Neural cell (in vitro differentiated cells): ENCODE data around the gene PGAM2. TPM values are rescaled to one million over a fixed set of nuclear protein-coding genes. Genes with fewer than 3 reads are reported as not detected.

Experiments
- H2AFZ ChIP-seq: fragments of 200-600, 300-800 bp; sonication (generic), shearing (Covaris generic); 2 replicates; pipeline ENCODE4 v1.6.0; 2014; ENCODE audit warnings: low read depth, mild to moderate bottlenecking, antibody characterized with exemption, low read length, moderate library complexity
- H3F3A ChIP-seq: fragments of 200-600 bp; shearing (Covaris generic); 2 replicates; pipeline ENCODE4 v1.6.1; 2016; ENCODE audit warnings: mild to moderate bottlenecking, moderate library complexity, mixed read lengths, antibody characterized with exemption, low read length; ENCODE audit not compliant: insufficient read depth, poor library complexity, severe bottlenecking
- H3K27ac ChIP-seq: fragments of 200-600, 300-800 bp; sonication (generic), shearing (Covaris generic); 2 replicates; pipeline ENCODE4 v1.5.1; 2014; ENCODE audit warnings: mild to moderate bottlenecking, low read length, moderate library complexity
- H3K27me3 ChIP-seq: fragments of 300-800, 200-600 bp; sonication (generic), shearing (Covaris generic); 2 replicates; pipeline ENCODE4 v1.6.0; 2014; ENCODE audit warnings: mild to moderate bottlenecking, low read depth, low read length, moderate library complexity; ENCODE audit not compliant: insufficient read depth
- H3K36me3 ChIP-seq: fragments of 300-800, 200-600 bp; sonication (generic), shearing (Covaris generic); 2 replicates; pipeline ENCODE4 v1.5.1; 2014; ENCODE audit warnings: mild to moderate bottlenecking, antibody characterized with exemption, low read length, moderate library complexity; ENCODE audit not compliant: insufficient read depth
- H3K4me2 ChIP-seq: fragments of 300-800, 200-600 bp; sonication (generic), shearing (Covaris generic); 2 replicates; pipeline ENCODE4 v1.6.0; 2014; ENCODE audit warnings: mild to moderate bottlenecking, low read length
- H3K4me3 ChIP-seq: fragments of 300-800, 200-600 bp; sonication (generic), shearing (Covaris generic); 2 replicates; pipeline ENCODE4 v1.5.1; 2014; ENCODE audit warnings: mild to moderate bottlenecking, low read length, moderate library complexity
- H3K79me2 ChIP-seq: fragments of 200-600 bp; shearing (Covaris generic); replicated peaks from 2 replicates; pipeline ENCODE4 v1.6.0; 2014; ENCODE audit warnings: mild to moderate bottlenecking, low read length, moderate library complexity; ENCODE audit not compliant: insufficient read depth
- H3K9ac ChIP-seq: fragments of 300-800, 200-600 bp; sonication (generic), shearing (Covaris generic); 2 replicates; pipeline ENCODE4 v1.6.1; 2016; ENCODE audit warnings: mild to moderate bottlenecking, low read length, mixed read lengths
- H3K9me2 ChIP-seq: fragments of 200-600 bp; shearing (Covaris generic); 2 replicates; pipeline ENCODE4 v1.6.1; 2016; ENCODE audit warnings: mild to moderate bottlenecking, low read length, mixed read lengths; ENCODE audit not compliant: insufficient read depth
- H3K9me3 ChIP-seq: fragments of 200-600, 300-800 bp; sonication (generic), shearing (Covaris generic); 2 replicates; pipeline ENCODE4 v1.6.1; 2016; ENCODE audit warnings: mild to moderate bottlenecking, mixed run types, low read length, moderate library complexity, mixed read lengths
- H4K20me1 ChIP-seq: fragments of 200-600 bp; shearing (Covaris generic); 2 replicates; pipeline ENCODE4 v1.6.1; 2016; ENCODE audit warnings: mild to moderate bottlenecking, mixed run types; ENCODE audit not compliant: insufficient read depth
- CTCF ChIP-seq: fragments of 450-650 bp; IDR thresholded peaks from 2 replicates; pipeline ENCODE4 v1.5.1; 2014; ENCODE audit warnings: antibody characterized with exemption, mild to moderate bottlenecking, moderate library complexity; ENCODE audit not compliant: poor library complexity, severe bottlenecking
- EP300 ChIP-seq: fragments of 450-650 bp; conservative IDR thresholded peaks from 2 replicates; pipeline ENCODE4 v1.6.1; 2014; ENCODE audit warnings: antibody characterized with exemption, mild to moderate bottlenecking, moderate library complexity; ENCODE audit not compliant: poor library complexity, severe bottlenecking
- EZH2 ChIP-seq: fragments of 200-600, 300-800 bp; shearing (Covaris generic), sonication (generic); IDR thresholded peaks from 2 replicates; pipeline ENCODE4 v1.6.1; 2014; ENCODE audit warnings: antibody characterized with exemption, low read length, borderline replicate concordance, mild to moderate bottlenecking; ENCODE audit not compliant: insufficient read depth, poor library complexity, severe bottlenecking
- MXI1 ChIP-seq: fragments of 450-650 bp; conservative IDR thresholded peaks from 2 replicates; pipeline ENCODE4 v1.6.1; 2014; ENCODE audit warnings: antibody characterized with exemption, mild to moderate bottlenecking; ENCODE audit not compliant: poor library complexity, severe bottlenecking
- POLR2AphosphoS5 ChIP-seq: IDR thresholded peaks from 2 replicates; pipeline ENCODE4 v1.6.1; 2012
- RAD21 ChIP-seq: fragments of 450-650 bp; conservative IDR thresholded peaks from 2 replicates; pipeline ENCODE4 v1.6.1; 2014; ENCODE audit warnings: antibody characterized with exemption, mild to moderate bottlenecking, moderate library complexity
- REST ChIP-seq: IDR thresholded peaks from 2 replicates; pipeline ENCODE4 v1.6.1; 2012; ENCODE audit warnings: borderline replicate concordance
- SMC3 ChIP-seq: fragments of 450-650 bp; conservative IDR thresholded peaks from 2 replicates; pipeline ENCODE4 v1.6.1; 2014; ENCODE audit warnings: antibody characterized with exemption, mild to moderate bottlenecking, moderate library complexity; ENCODE audit not compliant: poor library complexity
- TAF1 ChIP-seq: IDR thresholded peaks from 2 replicates; pipeline ENCODE4 v1.6.1; 2012; ENCODE audit warnings: low read depth
- polyA plus RNA-seq: library from polyadenylated mRNA; depleted of rRNA; stranded (reverse); fragments of >200 nt; gene quantifications from 2 replicates; pipeline ENCODE4 v1.2.3, GENCODE V29; 2014

Gene PGAM2
- polyA plus RNA-seq, 1 donor from 2014 or later: not detected

- Histone ChIP-seq H4K20me1 (no peaks in the 10 kb centered on the region), H3K27me3 (no peaks in the 10 kb centered on the region), H3K79me2 (no peaks in the 10 kb centered on the region), H2AFZ (no peak overlapping the region), H3K36me3 (no peaks in the 10 kb centered on the region), H3K27ac (no peak overlapping the region), H3K9ac (no peak overlapping the region), H3K9me2 (no peaks in the 10 kb centered on the region), H3F3A (no peaks in the 10 kb centered on the region), H3K4me3 (no peak overlapping the region), H3K9me3 (no peaks in the 10 kb centered on the region), H3K4me2 (no peak overlapping the region)
- no peak for TF ChIP-seq RAD21
- TF ChIP-seq POLR2AphosphoS5: peak; percentile 6
- TF ChIP-seq EZH2: no peak
- no peak for TF ChIP-seq REST
- peak; percentile 53 for TF ChIP-seq CTCF
- no peak for TF ChIP-seq TAF1
- TF ChIP-seq SMC3: peak; percentile 48
- no peak for TF ChIP-seq MXI1
- TF ChIP-seq EP300: no peak
Observed at GRCh38 chr7:44072364-44073231, 7.2 kb upstream of the PGAM2 start.

GRCh38 chr7:44071726-44072363 is 6.5 kb upstream of the PGAM2 start:
- no peaks in the 10 kb centered on the region for H3K9me3 ChIP-seq
- no peak overlapping the region for H3K27ac ChIP-seq
- H3K36me3 ChIP-seq: no peaks in the 10 kb centered on the region
- no peak overlapping the region for H3K4me3 ChIP-seq
- no peak overlapping the region for H3K4me2 ChIP-seq
- no peak for TF ChIP-seq EP300
- no peak for TF ChIP-seq SMC3
- TF ChIP-seq CTCF: no peak
- TF ChIP-seq REST: no peak
- no peak for TF ChIP-seq EZH2
- no peak overlapping the region for H3K9ac ChIP-seq
- no peaks in the 10 kb centered on the region for H3K79me2 ChIP-seq
- no peaks in the 10 kb centered on the region for H3K9me2 ChIP-seq
- no peaks in the 10 kb centered on the region for H3F3A ChIP-seq
- no peak overlapping the region for H2AFZ ChIP-seq
- no peaks in the 10 kb centered on the region for H3K27me3 ChIP-seq
- H4K20me1 ChIP-seq: no peaks in the 10 kb centered on the region
